Ramos (cell line): ENCODE results near the gene FHIT.

ENCODE experiments used
- in situ Hi-C: fragments of 300-500 bp; cut with MboI; formaldehyde crosslinking; loops from one replicate; pipeline ENCODE4 v1.14.3; 2022; ENCODE audit warnings: low sequenced_read_pairs; ENCODE audit not compliant: unreplicated experiment

FHIT gene

GRCh38 chr3:59908701-59909100 is 1342.6 kb downstream of the FHIT start:
- in situ Hi-C loops: no loop called here

GRCh38 chr3:59908280-59908679 is 1343.0 kb downstream of the FHIT start:
- in situ Hi-C loops: no loop called here

GRCh38 chr3:59904296-59904695 is 1347.0 kb downstream of the FHIT start:
- in situ Hi-C loops: no loop called here

GRCh38 chr3:59899061-59899460 is 1352.2 kb downstream of the FHIT start:
- in situ Hi-C loops: no loop called here

GRCh38 chr3:59895972-59896371 is 1355.3 kb downstream of the FHIT start:
- in situ Hi-C loops: no loop called here

- in situ Hi-C loops: no loop called here
These were observed 1356.7 kb downstream of the FHIT start for GRCh38 chr3:59894425-59895121.

GRCh38 chr3:59890639-59891038 is 1360.6 kb downstream of the FHIT start:
- in situ Hi-C loops: no loop called here

GRCh38 chr3:59886790-59887189 is 1364.5 kb downstream of the FHIT start:
- in situ Hi-C loops: no loop called here

- in situ Hi-C loops: no loop called here
These were observed 1365.3 kb downstream of the FHIT start for GRCh38 chr3:59885899-59886400.

- in situ Hi-C loops: no loop called here
These were observed 1366.2 kb downstream of the FHIT start for GRCh38 chr3:59885101-59885500.

GRCh38 chr3:59884409-59884808 is 1366.8 kb downstream of the FHIT start:
- in situ Hi-C loops: no loop called here

GRCh38 chr3:59882746-59883145 is 1368.5 kb downstream of the FHIT start:
- in situ Hi-C loops: no loop called here

- in situ Hi-C loops: no loop called here
These were observed 1370.5 kb downstream of the FHIT start for GRCh38 chr3:59880717-59881116.

- in situ Hi-C loops: no loop called here
These were observed 1372.1 kb downstream of the FHIT start for GRCh38 chr3:59879031-59879581.

GRCh38 chr3:59878038-59878427 is 1373.2 kb downstream of the FHIT start:
- in situ Hi-C loops: no loop called here

- in situ Hi-C loops: no loop called here
These were observed 1373.8 kb downstream of the FHIT start for GRCh38 chr3:59877263-59878037.

GRCh38 chr3:59876533-59877062 is 1374.7 kb downstream of the FHIT start:
- in situ Hi-C loops: no loop called here

GRCh38 chr3:59873576-59874230 is 1377.5 kb downstream of the FHIT start:
- in situ Hi-C loops: no loop called here

GRCh38 chr3:59872128-59872527 is 1379.1 kb downstream of the FHIT start:
- in situ Hi-C loops: no loop called here

- in situ Hi-C loops: no loop called here
These were observed 1383.9 kb downstream of the FHIT start for GRCh38 chr3:59867185-59868002.
